ENCODE measurements around the gene BAK1.

GRCh38 chr6:33616113-33616512, 36.0 kb upstream of the BAK1 start:
- no peak for TF ChIP-seq CTCF (IDR thresholded peaks at IDR 0.05; ENCODE audit: extremely low read depth in 1 of 2, insufficient read depth in 1 of 2, low read depth in 1 of 2, low read length in 2 of 2)
- TF ChIP-seq EZH2 (IDR thresholded peaks at IDR 0.05; ENCODE audit: borderline replicate concordance, low read depth, low read length, severe bottlenecking) = no peak
- no peak for TF ChIP-seq POLR2A (IDR thresholded peaks at IDR 0.05; ENCODE audit: low read depth, low read length)
- no peak for TF ChIP-seq FOS (IDR thresholded peaks at IDR 0.05; ENCODE audit: borderline replicate concordance, insufficient read depth, low read length)
- TF ChIP-seq POLR2AphosphoS5 (IDR thresholded peaks at IDR 0.05; ENCODE audit: insufficient read depth, low read depth, low read length) = no peak
- no peak for TF ChIP-seq GATA2 (IDR thresholded peaks at IDR 0.05; ENCODE audit: insufficient read depth, insufficient read length, low read depth, low read length)
- no peak for TF ChIP-seq MAX (IDR thresholded peaks at IDR 0.05; ENCODE audit: insufficient read depth, insufficient read length)
